ENCODE results near the gene CCBE1.
A peak's percentile ranks its signal among the peaks of the same experiment; 100 is the strongest.

The CCBE1 gene

DNA sequence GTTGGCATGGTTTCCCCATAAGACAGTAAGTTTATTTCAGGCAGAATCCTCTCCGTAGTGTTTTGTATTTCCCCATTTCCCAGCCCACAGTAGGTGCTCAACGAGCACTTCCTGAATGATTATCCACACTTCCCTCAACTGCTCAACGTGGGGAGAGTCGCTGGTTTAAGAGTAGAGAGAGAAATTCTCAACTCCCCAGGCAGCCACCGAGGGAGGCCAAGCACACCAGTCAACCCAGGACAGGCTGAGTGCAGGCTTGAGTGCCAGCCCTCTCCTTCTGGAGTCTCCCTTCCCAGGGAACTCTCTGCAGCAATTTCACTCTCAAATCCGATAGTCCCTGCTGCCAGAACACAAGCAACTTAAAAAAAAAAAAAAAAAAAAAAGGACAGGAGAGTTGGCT is 246.2 kb downstream of the CCBE1 start:
- DNase-seq (ENCODE audit: low read depth) = no peak
- H3K4me3 ChIP-seq (replicated peaks; ENCODE audit: low read depth, low read length) = no peak overlapping the region
- TF ChIP-seq, protein P1, sequence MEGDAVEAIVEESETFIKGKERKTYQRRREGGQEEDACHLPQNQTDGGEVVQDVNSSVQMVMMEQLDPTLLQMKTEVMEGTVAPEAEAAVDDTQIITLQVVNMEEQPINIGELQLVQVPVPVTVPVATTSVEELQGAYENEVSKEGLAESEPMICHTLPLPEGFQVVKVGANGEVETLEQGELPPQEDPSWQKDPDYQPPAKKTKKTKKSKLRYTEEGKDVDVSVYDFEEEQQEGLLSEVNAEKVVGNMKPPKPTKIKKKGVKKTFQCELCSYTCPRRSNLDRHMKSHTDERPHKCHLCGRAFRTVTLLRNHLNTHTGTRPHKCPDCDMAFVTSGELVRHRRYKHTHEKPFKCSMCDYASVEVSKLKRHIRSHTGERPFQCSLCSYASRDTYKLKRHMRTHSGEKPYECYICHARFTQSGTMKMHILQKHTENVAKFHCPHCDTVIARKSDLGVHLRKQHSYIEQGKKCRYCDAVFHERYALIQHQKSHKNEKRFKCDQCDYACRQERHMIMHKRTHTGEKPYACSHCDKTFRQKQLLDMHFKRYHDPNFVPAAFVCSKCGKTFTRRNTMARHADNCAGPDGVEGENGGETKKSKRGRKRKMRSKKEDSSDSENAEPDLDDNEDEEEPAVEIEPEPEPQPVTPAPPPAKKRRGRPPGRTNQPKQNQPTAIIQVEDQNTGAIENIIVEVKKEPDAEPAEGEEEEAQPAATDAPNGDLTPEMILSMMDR (IDR thresholded peaks at IDR 0.05; ENCODE audit: low read length, missing control alignments) = no peak

GRCh38 chr18:59448546-59448945 is 248.7 kb downstream of the CCBE1 start:
- DNase-seq (ENCODE audit: low read depth) = peak; percentile 21
- H3K4me3 ChIP-seq (replicated peaks; ENCODE audit: low read depth, low read length) = no peak overlapping the region
- TF ChIP-seq, protein P1 (IDR thresholded peaks at IDR 0.05; ENCODE audit: low read length, missing control alignments) = no peak

GRCh38 chr18:59446012-59446411 is 251.2 kb downstream of the CCBE1 start:
- DNase-seq (ENCODE audit: low read depth) = peak; percentile 74
- H3K4me3 ChIP-seq (replicated peaks; ENCODE audit: low read depth, low read length) = no peak overlapping the region
- TF ChIP-seq, protein P1 (IDR thresholded peaks at IDR 0.05; ENCODE audit: low read length, missing control alignments) = peak; percentile 11

- TF ChIP-seq, protein P1 (IDR thresholded peaks at IDR 0.05; ENCODE audit: low read length, missing control alignments) = no peak
- DNase-seq (ENCODE audit: low read depth) = no peak
These were observed 259.2 kb downstream of the CCBE1 start for GRCh38 chr18:59437851-59438569.

GRCh38 chr18:59432803-59433597 is 264.2 kb downstream of the CCBE1 start:
- H3K4me3 ChIP-seq (replicated peaks; ENCODE audit: low read depth, low read length) = no peak overlapping the region
- no peak for DNase-seq (ENCODE audit: low read depth)
- TF ChIP-seq, protein P1 (IDR thresholded peaks at IDR 0.05; ENCODE audit: low read length, missing control alignments) = no peak

More at GRCh38 chr18:59437851-59438569, 259.2 kb downstream of the CCBE1 start:
- no peak overlapping the region for H3K4me3 ChIP-seq (replicated peaks; ENCODE audit: low read depth, low read length)

GRCh38 chr18:59431131-59431530 is 266.1 kb downstream of the CCBE1 start:
- DNase-seq (ENCODE audit: low read depth) = no peak
- H3K4me3 ChIP-seq (replicated peaks; ENCODE audit: low read depth, low read length) = no peak overlapping the region
- TF ChIP-seq, protein P1 (IDR thresholded peaks at IDR 0.05; ENCODE audit: low read length, missing control alignments) = no peak

Measured in fibroblast of pulmonary artery (primary cell).